Bronchial epithelial cell (primary cell): Measurements from ENCODE around the gene JAM3. TPM values are rescaled to one million over a fixed set of nuclear protein-coding genes. Genes with fewer than 3 reads are reported as not detected.

Experiments
- DNase-seq: peaks from one replicate; pipeline ENCODE4 v3.0.0-alpha.2; 2010; ENCODE audit warnings: low read depth
- FAIRE-seq: peaks from 2 replicates; lab custom pipeline; 2011; peaks lifted over from hg19 to GRCh38; lab: Jason Lieb, UNC
- H3K27me3 ChIP-seq: 2 replicates; pipeline ENCODE4 v1.5.1; 2011; ENCODE audit warnings: low read length; ENCODE audit not compliant: control insufficient read depth, insufficient read depth
- H3K36me3 ChIP-seq: 2 replicates; pipeline ENCODE4 v1.5.1; 2011; ENCODE audit warnings: low read length; ENCODE audit not compliant: control insufficient read depth, insufficient read depth
- H3K4me3 ChIP-seq: 2 replicates; pipeline ENCODE4 v1.5.1; 2011; ENCODE audit warnings: mild to moderate bottlenecking, low read depth, low read length, control low read depth
- total RNA-seq: library from RNA; depleted of rRNA; stranded (reverse); fragments of >200 nt; gene quantifications from 2 replicates; pipeline ENCODE4 v1.2.1, GENCODE V29; 2014
- TF ChIP-seq, protein P1 (sequence below): IDR thresholded peaks from 2 replicates; pipeline ENCODE4 v1.5.1; 2011; ENCODE audit warnings: mild to moderate bottlenecking, moderate library complexity, low read length, control low read depth, inconsistent platforms; ENCODE audit not compliant: insufficient read depth, severe bottlenecking

The JAM3 gene
- total RNA-seq, 1 donor from 2014 or later, result 1.6 TPM

- no peak for FAIRE-seq
- no peak overlapping the region for H3K4me3 ChIP-seq
- no peaks in the 10 kb centered on the region for H3K27me3 ChIP-seq
- DNase-seq, result peak; percentile 58
- TF ChIP-seq, protein P1, sequence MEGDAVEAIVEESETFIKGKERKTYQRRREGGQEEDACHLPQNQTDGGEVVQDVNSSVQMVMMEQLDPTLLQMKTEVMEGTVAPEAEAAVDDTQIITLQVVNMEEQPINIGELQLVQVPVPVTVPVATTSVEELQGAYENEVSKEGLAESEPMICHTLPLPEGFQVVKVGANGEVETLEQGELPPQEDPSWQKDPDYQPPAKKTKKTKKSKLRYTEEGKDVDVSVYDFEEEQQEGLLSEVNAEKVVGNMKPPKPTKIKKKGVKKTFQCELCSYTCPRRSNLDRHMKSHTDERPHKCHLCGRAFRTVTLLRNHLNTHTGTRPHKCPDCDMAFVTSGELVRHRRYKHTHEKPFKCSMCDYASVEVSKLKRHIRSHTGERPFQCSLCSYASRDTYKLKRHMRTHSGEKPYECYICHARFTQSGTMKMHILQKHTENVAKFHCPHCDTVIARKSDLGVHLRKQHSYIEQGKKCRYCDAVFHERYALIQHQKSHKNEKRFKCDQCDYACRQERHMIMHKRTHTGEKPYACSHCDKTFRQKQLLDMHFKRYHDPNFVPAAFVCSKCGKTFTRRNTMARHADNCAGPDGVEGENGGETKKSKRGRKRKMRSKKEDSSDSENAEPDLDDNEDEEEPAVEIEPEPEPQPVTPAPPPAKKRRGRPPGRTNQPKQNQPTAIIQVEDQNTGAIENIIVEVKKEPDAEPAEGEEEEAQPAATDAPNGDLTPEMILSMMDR, result no peak
- no peaks in the 10 kb centered on the region for H3K36me3 ChIP-seq
Measured at GRCh38 chr11:134040386-134041302, 28.2 kb upstream of the JAM3 start.

DNA sequence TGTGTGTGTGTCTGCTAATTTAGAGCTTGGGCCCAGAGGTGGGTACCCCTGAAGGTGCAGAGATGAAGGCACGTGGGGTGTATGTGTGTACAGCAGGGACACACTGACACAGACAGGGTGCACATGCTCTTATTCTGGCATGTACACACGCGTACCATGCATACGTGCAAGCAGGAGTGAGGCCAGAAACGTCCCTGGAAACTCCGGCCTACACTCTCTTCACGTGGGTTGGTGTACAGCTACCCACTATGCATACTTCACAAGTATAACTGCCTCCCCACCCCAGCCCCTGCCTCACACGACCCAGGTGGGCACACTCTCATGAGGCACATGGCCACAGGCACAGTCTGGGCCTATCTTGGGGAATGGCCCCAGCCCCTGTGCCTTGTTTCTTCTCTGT is 27.5 kb upstream of the JAM3 start:
- no peaks in the 10 kb centered on the region for H3K27me3 ChIP-seq
- TF ChIP-seq, protein P1, result no peak
- DNase-seq (no peak), FAIRE-seq (no peak)
- H3K4me3 ChIP-seq, result no peak overlapping the region
- H3K36me3 ChIP-seq, result no peaks in the 10 kb centered on the region

DNA sequence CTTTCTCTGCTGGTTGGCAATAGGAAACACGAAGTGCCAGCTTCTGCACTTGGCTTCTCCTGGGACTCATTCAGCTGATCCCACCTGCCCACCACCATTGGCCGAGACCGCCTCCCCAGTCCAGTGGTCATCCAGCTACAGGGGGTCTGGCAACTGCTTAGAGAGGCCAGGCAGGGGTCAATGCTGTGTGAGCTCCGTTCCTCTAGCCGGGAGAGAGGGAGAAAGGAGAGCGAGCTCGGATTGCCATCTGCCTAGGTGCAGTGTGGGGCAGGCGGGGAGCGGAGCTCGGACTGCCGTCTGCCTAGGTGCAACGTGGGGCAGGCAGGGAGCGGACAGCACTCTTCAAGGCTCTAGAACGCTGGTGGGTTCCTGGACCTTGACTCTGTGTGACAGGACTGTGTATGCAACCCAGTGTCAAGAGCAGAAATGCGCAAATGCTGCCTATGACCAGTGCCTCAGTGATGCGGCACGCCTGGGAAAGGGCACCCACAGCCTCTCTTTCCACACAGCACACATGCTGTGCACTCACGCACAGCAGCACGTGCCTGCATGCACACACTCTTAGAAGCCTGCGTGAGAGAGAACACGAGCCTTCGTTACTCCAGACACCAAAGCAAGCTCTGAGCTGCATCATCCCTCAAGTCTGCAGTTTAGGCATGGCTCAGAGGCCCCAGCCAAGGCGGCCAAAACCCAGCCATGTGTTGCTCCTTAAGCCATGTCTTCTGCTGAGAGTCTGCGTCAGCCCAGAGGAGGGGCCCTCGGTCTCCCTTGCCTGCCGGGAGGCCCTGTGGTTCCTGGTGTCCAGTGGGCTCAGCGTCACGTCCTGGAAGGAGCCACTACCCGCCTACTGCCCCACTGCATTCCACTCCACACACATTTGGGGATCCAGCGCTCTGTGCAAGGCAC is 26.8 kb upstream of the JAM3 start:
- Histone ChIP-seq H3K4me3 (no peak overlapping the region), H3K36me3 (no peaks in the 10 kb centered on the region), H3K27me3 (no peaks in the 10 kb centered on the region)
- DNase-seq (no peak), FAIRE-seq (no peak)
- TF ChIP-seq, protein P1, result no peak

DNA sequence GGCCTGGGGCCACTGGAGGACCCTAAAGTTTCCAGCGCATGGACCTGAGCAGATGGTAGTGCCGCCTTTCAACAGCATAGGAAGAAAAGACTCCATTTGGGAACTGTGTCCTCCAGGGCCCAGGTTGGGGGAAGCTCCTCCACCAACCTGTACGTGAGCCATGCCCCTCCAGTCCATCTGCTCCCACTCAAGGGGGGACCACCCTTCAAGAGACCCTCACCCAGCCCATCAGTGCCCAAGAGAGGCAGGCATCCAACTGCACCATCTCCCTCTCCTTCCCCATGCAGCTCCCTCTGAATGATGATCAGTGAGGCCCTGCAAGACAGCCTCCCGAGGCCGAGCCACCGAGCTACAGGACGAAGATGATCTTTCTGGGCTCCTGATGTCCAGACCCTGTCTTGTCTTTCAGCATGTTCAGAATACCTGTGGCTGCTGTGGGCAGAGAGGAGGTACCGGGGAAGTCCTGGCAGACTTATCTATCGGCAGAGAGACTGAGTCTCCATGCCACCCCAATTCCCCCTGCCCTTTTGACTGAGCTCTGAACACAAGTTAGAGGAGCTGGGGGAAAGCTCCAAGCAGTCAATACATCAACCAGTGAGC is 25.0 kb upstream of the JAM3 start:
- Histone ChIP-seq H3K27me3 (no peaks in the 10 kb centered on the region), H3K4me3 (no peak overlapping the region), H3K36me3 (no peaks in the 10 kb centered on the region)
- FAIRE-seq, result no peak
- TF ChIP-seq, protein P1, result no peak
- DNase-seq, result no peak

- Histone ChIP-seq H3K36me3 (no peaks in the 10 kb centered on the region), H3K27me3 (peaks cover 2% of the 10 kb centered on the region), H3K4me3 (no peak overlapping the region)
- no peak for FAIRE-seq
- DNase-seq, result no peak
- TF ChIP-seq, protein P1, result no peak
Measured at GRCh38 chr11:134044514-134045284, 24.2 kb upstream of the JAM3 start.
